ENCODE measurements around the gene CCDC188.

The CCDC188 gene

DNA sequence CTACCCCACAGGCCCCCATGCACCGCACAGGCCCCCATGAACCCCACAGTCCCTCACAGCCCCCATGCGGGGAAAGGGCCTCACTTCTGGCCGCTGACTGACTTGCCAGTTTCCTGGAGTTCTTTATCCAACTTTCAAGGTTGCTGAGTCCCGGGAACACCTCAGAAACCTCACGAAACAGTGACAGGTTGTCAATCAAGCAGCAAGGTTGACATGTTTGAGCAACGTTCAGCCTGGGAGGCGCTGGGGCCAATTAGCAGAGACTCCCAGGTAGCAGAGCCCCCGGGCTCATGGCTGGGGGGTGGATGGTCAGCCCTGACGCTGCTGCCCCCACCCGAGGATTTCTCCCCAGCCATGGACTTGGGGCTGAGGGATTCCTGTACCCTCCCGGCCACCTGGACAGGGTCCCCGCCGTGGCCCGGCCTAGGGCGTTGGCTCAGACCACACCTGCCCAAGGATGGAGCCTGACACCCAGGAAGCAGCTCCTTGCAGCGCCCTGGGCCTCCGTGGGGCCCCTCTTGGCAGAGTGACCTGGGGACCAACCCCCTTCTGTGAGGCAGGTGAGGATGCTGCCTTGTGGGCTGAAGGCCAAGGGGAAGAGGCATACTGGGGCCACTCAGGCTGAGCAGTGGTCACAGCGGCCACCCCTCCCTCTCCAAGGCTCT is 33.8 kb upstream of the CCDC188 start:
- no peak for DNase-seq

DNA sequence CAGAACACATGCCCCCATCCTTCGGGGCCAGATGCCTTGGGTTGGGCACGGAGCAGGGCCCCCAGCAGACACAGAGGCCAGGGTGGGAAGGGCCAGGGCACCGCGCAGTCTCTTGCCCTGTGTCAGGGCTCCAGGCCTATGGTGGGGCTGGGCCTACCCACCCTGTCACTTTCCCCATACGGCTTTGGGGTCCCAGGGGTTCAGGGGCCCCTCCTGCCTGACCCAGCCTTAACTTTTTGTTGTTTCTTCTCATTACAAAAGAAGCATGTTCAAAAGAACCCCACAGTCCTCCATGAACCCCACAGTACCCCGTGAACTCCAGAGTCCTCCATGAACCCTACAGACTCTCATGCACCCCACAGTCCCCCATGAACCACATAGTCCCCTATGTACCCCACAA is 33.0 kb upstream of the CCDC188 start:
- DNase-seq, result no peak

DNA sequence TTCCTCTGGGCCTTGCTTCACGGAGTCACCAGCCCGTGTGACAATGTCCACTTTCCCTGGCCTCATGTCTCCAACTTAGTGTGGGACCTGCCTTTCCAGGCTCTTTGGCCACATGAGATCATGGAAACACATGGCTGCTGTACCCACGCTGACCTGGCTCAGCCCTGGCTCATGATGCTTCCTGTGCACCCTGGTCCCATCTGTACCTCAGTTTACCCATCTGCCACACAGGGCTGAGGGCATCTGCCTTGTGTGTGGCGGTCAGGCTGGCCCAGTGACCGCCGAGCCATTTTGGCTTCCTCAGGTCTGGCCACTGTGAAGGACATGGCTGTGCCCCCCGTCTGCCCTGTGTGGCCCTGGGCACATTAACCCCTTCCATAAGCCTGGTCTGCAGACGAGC is 32.2 kb upstream of the CCDC188 start:
- DNase-seq, result no peak

DNA sequence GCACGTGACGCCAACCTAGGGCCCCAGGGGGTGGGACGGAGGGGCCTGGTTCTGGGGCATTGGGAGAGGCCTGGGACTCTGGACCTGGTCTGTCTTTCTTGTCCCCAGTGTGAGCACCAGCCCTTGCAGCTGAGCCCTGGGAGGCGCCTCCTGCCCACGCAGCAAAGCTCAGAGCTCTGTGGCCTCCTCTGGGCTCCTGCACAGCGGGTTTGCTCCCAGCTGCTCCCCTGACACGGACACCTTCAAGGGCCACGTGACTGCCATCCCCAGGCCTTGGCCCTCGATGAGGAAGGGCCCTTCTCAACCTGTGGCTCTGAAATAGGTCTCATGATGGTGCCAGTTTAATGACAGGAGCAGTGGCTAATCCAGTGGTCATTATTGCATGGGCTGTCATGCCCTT is 31.5 kb upstream of the CCDC188 start:
- DNase-seq, result no peak

DNA sequence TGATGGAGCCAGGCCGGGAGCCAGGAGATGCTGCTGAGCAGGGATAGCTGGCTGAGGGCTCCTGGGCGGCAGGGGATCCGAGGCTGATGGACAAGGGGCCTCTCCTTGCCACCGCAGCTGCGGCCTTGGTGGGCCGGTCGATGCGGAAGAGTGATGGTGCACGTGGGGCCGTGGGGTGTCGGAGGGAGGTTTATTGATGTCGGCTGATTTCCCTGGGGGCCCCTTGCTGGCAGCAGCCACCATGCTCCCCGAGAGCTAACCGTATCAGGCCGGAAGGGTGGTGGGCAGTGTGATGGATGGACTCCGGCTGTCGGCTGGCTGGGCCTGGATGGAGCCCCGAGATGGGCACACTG is 31.0 kb upstream of the CCDC188 start:
- DNase-seq, result no peak

DNA sequence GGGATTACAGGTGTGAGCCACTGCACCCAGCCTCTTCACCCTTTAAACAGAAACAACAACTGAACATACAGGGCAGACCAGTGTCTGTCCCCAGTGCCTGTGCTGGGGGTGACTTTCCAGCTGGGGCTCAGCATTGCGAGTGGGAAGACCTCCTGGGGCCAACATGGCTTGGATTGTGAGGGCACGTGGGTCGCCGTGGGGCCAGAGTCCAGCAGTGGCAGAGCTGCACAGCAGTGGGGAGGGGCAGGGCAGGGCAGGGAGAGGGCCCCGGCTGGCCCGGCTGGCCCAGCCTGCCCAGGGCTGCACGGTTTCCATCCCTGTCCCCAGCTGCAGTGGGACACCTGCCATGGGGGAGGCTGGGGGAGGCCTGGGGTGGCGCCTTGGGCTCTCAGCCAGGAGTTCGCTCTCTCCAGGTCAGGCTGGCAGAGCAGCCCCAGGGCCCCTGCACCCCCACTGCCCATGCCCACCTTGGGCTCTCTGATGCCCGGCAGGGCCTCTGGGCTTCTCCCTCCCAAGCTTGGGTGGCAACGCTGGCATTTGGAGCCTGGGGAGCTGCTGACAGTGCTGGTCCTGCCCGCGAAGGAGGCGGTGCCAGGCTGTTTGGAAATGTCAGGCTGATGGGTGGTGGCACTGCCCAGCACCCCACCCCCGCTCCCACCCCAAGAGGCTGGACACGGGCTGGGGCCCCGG is 30.5 kb upstream of the CCDC188 start:
- DNase-seq, result no peak

DNA sequence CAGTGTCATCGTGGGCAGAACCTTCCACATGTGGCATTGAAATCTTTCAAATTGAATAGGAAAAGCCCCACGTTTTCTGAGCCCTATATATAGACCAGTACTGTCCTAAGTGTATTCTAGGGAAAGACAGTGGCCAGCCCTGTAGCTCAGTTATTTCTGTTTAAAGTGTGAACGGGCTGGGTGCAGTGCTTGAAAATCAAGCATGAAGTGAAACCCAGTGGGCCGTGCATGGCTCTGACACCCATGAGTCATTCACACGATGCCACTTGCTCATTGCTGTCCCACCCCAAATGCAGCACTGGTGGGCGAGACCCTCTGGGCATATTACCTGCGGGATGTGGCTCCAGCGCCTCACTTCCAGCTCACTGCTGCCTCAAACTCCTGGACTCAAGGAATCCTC is 29.8 kb upstream of the CCDC188 start:
- no peak for DNase-seq

DNA sequence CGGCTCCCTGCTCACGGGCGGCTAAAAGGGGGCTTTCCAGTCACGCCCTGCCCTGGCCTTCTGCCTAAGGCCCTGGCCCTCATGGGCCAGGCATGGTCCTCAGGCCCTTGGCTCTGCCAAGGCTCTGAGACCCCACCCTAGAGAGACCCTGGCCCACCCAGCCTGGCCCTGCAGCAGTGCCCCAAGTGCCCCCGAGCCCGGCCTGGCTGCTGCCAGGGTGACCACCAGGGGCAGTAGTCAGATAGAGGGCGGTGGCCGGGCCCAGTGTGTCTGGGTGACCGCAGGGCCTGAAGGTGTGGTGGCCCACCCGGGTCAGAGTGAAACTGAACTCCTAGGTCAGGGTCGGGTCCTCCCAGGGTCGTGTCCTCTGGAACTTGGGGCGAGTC is 29.4 kb upstream of the CCDC188 start:
- DNase-seq, result no peak

DNA sequence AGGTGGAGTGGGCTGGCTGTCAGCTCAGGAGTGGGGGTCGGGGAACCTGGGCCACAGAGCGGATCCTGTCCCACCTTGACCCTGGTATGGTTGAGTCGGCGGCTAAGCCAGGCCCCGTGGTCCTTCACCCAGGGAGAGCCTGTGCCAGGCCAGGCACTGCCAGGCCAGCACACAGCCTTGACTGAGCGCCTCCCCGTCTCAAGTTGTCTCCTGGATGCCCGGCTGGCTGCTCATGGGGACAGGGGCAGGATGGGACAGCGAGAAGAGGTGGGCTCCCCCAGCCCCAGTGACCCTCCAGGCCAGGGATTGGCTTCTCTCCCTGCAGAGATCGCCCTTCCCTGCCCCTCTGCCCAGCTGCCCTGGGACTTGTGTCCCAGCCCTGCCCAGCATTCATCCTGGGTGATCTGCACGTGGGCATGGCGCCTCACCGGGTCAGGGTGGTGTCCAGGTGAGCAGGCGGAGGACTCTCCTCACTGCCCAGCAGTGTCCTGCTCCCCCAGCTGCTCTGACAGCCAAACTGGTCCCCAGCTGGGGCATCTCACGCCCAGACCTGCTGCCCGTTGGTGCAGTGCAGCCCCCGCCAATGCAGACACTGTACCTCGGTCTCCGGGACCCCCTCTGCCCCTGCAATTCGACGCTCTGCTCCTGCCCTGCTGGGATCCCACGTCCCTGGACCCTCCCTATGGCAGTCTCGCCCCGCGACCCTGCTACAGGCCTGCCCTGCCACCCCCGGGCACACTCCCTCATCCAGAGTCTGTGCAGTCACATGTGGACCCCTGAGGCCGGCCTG is 28.8 kb upstream of the CCDC188 start:
- no peak for DNase-seq

DNA sequence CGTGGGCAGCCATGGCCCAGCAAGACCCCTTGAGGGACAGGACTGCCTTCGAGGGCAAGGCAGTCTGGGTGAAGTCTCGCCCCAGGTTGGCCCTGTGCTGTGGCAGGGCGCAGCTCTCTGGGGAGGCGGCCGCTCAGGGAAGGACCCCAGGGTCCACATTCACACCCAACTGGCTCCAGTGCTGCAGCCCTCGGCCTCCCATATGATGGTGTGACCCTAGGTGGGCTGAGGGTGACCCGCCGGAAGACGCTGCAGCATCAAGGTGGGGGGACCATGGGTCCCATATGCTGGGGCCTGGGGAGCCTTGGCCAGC is 28.0 kb upstream of the CCDC188 start:
- no peak for DNase-seq

DNA sequence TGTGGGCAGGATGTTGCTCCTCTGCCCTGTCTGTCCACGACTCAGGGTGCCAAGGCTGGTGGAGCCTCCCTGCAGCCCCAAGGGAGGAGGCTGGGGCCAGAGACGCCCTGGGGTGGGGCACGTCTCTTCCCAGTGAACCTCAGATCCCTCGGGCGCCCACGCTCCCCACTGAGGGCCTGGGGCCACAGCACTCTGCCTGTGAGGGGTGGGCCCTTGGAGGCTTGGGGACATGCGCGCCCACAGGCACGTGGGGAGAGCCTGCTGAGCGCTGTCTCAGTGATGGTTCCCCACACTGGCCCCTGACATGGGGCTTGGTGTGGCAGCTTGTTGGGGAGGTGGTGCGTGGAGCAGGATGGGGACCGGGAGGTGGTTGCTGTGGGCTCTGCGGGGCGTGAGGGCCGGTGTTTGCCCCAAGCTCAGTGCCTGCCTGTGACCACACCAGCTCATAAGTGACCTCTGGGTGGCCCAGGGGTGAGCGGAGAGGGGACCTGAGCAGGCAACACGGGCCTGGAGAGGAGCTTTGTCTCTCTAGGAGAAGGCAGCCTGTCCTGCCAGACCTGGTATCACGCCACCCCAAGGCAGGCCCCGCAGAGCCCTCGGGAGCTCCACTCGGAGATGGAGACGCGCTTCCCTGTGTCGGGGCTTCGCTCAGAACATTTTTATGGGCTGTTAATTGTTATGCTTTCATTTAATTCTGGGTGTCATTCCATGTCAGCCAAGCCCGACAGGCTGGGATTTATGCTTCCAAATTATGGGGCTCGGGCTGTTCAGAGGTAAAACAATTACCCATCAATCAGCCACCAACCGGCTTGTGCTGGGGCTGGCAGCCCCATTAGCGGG is 27.4 kb upstream of the CCDC188 start:
- no peak for DNase-seq

DNA sequence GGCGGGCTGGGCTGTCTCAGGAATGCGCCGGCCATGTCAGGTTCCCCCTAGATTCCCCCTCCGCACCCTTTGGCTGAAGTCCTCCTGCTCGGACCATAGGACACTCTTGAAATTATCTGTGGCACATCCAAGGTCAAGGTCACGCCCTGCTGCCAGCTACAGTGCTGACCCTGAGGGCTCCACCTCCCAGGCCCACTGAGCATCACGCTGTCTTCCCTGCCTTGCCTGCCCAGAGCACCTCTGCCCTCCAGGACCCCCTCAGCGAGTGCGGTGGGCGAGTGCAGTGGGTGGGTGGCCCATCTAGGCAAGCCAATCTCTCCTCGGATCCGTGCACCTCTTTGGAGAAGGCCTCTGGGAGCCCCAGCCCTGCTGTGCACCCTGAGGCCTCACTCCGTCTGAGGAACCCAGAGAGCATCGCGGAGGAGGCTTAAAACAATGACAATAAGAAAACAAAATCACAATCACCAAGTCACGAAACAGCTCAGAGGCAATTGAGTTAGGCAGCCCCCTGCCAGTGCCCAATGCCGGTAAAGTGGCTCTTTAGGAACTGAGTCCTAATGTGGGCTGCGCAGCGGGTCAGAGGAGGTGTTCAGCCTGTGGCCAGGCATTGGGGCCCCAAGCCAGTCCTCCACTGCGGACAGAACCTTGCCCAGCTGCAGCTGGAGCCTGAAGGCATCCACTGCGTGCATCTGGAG is 26.5 kb upstream of the CCDC188 start:
- DNase-seq, result no peak

DNA sequence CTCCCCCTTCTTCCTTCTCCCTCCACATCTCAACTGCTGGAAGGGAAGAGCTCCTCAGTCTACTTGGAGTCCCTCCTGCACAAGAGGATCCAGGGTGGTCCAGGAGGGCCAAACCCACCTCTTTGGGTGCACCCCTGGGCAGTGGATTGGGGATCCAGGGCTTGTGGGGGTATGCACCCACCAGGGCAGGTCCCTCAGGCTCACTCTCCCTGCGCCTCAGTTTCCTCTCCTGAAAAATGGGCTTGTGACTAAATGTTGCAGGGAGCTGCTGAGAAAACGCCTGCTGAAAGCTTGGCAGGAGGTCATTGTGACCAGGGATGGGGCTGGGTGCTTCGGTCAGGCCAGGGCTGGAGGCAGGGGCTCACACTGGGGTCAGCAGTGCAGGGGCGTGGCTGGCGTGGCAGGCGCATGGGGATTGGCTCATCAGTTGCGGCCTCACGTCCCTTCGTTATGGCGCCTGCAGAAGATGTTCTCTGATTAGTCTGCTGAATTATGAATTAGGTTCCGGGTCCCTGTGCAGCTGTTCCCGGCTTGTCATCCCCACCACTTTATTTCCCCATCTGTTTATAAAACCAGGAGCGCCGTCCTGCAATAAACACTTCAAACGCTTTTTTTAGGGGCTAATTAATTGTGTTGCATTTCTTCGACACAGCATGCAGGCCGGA is 25.7 kb upstream of the CCDC188 start:
- DNase-seq, result no peak

DNA sequence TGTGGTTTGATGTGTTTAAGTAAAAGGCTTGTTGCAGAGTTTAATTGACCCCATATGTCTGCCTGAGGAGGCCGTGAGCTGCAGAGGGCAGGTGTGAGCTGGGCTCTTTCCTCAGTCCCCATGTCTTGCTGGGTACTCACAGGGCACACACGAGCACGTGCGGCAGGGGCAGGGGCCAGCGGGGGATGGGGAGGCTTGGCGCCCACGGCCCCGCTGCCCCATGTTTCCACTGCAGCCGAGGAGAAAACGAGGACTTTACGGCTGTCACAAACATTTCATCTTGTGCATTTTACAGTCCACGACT is 24.7 kb upstream of the CCDC188 start:
- DNase-seq, result no peak

DNA sequence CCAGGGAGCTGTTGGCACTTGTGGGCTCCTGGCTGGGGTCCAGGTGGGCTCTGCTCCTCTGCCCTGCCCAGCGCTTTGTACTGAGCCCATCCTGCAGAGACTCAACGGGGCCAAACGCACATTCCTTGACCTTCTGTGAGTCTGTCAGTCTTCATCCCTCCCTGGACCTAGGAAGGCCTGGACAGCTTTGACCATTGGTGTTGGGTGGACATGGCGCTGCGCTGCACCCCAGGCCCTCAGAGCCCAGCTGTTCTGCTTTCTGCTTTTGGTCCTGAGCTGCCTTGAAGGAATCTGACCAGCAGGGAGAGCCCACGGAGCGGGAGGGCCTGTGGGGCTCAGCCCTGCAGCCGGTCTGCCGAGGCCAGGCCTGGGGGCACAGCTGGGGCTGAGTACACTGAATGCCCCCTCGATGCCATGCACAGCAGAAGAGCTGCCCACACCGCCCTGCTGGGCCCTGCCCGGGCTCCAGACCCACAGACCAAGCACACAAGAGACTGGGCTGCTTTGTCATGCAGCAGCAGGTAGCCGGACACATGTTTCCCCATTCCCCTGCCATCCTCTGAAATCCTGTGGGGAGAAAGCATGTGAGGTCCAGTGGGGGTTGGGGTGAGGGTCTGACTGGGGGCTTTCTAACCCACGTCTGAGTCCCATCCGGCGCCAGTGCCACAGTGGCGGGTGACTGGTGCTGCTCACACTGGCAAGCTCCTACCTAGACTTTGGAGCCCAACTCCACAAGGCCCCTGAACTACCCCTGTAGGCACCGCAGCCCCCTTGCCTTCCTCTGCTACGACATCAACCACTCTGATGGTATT is 24.1 kb upstream of the CCDC188 start:
- no peak for DNase-seq

DNA sequence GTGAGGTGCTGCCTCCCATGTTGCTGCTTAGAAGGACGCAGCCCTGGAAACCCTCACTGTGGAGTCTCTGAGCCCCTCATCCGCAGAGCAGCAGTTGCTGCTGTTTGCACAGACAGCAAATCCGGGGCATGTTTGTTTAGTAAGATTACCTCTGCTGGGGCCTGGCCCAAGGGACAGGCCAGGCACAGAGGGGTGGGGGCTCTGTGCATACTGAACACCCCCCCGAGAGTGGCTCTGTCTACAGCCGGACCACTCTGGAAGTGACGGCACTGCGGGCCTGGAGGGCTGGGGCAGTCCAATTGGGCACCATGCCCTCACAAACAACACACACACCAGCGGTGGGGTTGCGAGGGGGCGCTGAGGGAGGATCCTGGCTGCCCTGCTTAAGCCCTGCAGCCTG is 22.9 kb upstream of the CCDC188 start:
- no peak for DNase-seq

DNA sequence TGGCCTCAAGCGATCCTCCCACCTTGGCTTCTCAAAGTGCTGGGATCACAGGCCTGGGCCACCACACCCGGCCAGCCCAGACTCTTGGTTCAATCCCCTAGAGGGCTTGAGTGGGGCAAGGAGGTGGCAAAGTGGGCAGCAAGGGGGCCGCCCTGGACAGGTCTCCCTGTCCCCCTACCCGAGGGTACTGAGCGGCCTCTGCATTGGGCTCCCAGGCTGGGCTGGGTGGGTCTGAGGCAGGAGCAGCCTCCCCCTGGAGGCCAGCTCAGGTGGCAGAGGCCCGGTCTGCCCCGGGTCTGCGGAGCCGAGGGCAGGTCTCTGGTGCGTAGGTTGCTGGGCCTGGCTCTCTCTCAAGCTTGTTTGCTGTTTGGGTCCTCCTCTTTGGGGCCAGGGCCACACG is 22.4 kb upstream of the CCDC188 start:
- DNase-seq, result no peak

DNA sequence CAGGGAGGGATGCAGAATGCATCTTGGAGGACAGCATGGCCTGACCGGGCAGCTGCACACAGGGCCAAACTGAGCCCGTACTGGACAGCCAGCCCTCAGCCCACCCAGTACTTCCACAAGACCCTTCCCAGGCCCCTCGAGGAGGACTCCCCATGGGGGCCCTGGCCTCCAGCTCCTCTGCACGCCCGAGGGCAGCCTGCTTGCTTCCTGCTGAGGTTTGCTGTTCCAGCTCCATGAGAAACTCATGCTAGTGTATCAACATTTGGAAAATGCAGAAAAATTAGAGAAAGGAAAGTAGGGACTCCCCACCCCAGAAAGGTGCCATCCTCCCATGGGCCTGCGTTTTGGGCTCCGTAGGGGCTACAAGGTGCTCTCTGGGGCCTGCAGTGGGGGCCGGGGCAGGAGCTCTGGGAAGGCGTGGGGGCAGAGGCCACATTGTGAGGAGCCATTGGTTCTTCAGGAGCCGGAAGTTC is 21.3 kb upstream of the CCDC188 start:
- DNase-seq, result no peak

DNA sequence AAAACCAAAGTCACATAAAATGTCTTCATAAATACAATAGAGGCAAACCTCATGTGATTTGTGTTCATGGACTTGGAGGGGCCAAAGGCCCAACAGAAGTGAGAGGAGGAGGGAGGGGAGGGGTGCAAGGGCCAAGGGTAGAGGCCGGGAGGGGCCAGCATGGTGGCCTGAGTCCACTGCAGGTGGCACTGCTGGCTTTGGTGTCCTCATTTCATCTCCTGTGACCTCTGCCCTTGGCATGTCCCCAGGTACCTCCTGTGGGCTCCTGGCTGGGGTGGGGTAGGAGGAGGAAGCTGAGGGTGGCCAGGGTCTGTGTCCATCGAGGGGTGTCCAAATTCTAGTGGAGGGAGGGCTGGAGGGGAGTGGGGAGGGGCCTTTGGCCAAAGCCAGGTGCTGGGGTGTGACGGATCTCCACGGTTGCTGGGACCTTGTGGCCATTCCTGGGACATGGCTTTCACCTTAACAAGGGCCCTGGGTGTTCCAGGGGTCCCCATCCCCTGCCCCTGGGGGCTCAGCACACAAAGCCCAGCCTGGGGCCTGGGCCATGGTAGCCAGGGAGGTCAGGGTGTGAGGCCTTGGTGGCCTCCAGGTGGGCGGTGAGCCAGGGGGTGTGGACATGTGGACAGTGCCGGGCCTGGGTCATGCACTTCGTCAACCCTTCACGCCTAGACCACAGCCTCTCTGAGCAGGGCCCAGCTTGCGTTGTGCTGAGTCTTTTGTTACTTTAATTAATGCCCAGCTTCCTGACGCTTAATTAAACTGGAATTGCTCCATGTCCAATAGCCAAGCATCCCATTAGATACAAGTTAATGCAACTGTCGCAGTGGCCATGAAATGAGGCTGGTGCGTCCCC is 20.7 kb upstream of the CCDC188 start:
- DNase-seq, result no peak

DNA sequence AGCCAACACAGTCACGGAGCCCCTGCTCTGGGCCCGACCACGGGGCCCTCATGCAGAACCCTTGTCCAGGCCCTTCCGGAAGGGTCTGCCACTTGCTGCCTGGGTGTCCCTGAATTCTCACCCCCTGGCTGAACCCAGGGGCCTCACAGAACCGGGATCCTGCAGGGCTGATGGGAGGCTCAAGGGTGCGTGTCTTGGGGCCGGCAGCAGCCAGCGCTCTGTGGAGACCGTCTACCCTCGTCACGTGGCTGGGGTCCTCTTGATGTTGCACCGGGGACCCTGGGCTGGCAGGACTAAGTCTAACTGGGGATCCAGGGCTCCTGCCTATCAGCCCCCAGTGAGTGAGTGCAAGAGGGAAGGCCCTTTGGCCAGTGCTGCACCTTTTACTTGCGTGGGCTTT is 19.3 kb upstream of the CCDC188 start:
- DNase-seq, result no peak

Data from NCI-H2081 (cell line).